Measurements from ENCODE around the gene P2RY2.
A peak's percentile ranks its signal among the peaks of the same experiment; 100 is the strongest.

GRCh38 chr11:73242251-73243092 is 24.4 kb downstream of the P2RY2 start:
- TF ChIP-seq CTCF (IDR thresholded peaks at IDR 0.05) (peak; percentile 74 to 90 (median 82)), POLR2A (IDR thresholded peaks at IDR 0.05) (no peak)

All from esophagus squamous epithelium (tissue), 4 donors.